Measurements from ENCODE around the gene KCNJ10.
"Not testable (repeated sequence)": the region's sequence is repeated elsewhere in the genome, so short reads cannot be mapped to it uniquely, and the experiment has no call there.

KCNJ10 gene

DNA sequence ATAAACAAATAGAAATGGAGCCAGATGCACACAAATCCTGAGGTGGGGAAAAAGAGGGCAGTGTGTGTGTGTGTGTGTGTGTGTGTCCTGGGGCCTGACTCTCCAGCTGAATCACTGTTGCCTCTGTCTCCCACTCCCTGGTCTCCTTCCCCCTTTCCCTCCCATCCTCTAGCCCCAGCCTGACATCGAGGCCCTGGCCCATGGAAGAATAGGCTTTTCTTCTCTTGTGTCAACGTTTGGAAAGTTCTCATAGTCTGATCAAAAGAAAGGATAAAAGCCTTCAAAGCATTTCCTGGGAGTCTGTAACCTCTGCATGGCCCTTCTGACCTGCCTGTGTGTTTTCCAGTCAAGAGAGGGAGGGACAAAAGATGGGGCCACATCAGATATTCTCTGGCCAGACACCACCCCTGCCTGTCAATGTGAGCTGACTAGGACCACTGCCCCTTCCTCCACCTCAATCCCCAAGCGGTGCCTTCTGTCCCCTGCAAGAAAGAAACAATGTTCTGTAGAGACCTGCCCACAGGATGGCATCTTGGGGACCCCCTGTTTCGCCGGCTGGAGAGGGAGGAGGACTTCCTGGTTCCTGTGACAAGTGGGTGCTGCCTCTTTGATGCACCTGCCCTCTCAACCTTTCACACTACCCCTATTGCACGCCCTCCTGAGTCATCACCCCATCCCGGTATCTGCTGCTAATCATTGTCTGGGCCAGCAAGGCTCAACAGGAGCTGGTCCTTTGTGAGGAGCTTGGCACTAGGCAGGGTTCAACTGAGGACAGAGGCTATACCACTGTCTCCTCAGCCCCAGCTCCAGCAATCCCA lies 16.2 kb downstream of the KCNJ10 start:
- no peak for DNase-seq

DNA sequence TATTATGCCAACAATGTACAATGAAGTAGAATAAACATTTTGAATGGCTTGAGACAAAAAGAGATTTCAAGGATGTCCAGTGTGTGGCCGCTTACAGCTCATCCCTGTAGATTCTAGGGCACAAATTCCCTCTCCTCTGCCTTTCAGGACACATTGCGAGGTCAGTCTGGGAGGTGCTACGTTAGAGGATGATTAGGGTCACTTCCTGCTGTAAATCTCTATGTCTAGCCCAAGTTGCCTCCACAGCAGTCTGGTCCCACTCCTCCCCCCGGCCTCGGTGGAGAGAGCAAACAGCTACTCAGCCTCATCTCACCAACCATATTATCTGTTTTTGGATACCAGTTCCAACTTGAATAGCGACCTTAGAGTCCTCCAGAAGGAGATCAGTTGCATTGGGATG lies 17.0 kb downstream of the KCNJ10 start:
- DNase-seq, result no peak

DNA sequence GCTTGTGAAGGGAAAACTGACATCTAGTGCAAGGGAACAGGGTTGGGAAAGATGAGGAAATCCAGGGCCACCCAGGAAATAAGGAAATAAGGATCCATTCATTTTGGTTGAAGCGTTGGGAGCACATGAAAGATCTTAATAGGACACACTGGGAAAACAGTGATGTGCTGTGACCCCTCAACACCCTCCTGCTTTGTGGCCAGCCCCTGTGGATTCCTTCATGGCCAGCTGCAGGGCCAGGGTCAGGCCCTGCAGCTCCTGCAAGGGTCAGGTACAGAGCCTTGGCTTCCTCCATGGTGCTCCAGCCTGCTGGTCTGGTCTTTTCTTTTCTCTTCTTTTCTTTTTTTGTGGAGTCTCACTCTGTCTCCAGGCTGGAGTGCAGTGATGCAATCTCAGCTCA lies 19.3 kb downstream of the KCNJ10 start:
- no peak for DNase-seq

DNA sequence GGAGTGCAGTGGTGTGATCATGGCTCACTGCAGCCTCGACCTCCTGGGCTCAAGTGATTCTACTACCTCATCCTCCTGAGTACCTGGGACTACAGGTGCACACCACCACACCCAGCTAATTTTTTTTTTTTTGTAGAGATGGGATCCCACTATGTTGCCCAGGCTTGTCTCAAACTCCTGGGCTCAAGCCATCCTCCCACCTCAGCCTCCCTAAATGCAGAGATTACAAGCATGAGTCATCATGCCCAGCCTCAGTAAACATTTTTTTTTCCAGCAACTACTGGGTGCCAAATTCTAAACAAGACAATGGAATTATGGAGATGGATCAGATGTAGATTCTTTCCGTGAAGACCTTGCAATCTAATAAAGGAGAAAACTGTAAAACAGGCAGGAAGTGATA lies 19.8 kb downstream of the KCNJ10 start:
- DNase-seq, result not testable (repeated sequence)

DNA sequence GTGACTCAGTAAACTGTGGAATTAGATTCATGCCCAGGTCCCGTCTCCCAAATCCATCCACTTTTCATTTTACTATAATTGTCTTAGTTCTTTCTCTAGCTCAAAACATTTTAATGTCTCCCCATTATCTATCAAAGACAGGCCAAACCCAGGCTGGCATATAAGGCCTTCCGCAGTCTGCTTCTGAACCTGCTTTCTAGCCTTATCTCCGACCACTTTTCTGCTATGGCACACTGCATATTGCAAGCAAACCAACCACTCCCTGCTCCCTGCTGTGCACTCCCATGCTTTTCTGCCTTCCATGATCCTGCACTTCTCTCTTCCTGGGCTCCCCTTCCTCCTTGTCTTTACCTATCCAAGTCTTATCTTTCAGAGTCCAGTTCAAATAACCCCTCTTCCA lies 20.9 kb downstream of the KCNJ10 start:
- no peak for DNase-seq

DNA sequence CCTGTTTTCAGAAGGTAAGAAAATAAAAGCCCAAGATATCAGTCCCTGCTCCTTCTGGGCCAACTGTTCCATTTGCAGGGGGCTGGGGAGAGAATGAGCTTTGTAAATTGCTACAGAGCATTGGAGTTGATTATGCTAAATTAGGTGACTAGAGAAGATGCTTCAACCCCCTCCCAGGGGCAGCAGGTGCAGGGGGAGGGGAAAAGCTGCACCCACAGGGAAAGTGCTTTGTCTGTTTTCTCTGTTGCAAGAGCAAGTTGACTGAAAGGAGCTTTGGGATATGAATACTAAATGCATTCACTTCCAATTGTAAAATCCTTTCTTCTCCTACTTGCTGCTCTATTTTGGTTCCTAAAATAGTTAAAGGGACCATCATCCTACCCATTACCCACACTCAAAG lies 21.6 kb downstream of the KCNJ10 start:
- no peak for DNase-seq

DNA sequence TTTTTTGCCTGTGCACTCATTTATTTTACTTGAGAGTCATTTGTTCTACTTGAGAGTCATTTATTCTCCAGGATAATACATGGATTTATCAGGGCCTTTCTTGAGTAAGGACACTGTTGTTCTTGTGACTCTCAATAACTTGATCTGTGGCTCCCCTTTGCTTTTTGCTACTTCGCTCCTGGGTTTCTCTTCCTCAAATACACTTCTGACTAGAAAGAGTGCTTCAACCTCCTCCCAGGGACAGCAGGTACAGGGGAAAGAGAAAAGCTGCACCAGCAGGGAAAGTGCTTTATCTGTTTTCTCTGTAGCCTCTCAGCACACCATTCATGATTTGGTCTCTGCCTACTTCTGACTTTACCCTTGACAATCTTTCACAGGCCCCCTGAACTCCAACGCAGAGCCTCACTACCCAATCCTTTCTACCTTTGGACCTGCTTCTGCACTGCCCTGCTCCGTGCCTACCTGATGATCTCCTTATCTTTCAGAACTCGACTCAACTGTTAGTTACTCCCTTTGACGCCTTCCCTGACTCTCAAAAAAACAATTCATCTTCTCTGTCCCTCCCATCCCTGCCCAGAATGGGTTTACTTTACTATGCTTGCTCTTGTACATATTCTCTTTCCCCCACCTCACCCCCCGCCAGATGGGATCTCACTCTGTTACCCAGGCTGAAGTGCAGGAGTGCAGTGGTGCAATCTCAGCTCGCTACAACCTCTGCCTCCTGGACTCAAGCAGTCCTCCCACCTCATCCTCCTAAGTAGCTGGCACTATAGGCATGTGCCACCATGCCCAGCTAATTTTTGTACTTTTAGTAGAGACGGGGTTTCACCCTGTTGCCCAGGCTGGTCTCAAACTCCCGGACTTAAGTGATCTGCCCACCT lies 22.6 kb downstream of the KCNJ10 start:
- DNase-seq, result no peak

DNA sequence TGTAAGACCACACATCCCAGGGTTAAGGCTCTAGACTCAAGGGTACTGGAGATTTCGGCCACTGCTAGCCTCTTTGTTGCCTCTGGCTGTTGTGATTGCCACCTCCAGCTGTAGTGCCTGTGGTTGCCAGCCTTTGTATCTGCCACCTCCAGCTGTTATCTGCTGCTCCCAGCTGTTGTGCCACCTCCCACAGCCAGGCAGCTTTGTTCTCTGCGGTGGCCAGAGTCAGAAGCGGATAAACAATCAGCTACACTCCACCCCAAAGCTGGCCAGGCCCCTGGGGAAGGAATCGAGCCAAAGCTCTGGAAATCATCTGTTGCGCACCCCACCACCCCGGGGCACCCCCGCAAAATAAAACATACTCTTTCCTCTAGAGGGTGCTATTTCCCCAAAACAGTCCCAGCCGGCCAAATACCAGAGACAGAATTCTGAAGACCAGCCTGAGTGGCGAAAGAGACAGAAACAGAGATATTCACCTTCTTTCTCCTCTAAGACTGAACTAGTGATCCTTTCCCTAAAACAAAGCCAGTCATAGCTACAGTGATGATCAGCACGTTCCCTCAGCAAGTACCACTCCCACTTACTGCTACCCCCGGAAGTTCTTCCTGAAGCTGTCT lies 23.4 kb downstream of the KCNJ10 start:
- DNase-seq, result peak; percentile 23 to 28

DNA sequence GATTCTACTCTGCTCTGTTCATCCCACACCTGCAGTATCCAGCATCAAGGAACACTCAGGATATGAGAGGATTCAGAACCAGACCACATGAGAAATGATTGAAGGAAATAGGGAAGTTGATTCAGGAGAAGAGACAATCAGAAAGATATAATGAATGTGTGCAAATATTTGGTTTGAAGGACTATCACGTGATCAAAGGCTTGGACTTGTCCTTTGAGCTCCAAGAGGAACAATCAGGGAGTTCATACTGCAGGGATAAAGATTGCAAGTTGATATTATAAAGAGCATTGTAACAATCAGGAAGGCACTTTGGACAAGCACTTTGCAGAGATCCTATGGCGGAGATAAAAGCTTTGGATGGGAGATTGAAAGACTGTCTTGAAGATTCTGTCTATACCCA lies 24.3 kb downstream of the KCNJ10 start:
- no peak for DNase-seq

DNA sequence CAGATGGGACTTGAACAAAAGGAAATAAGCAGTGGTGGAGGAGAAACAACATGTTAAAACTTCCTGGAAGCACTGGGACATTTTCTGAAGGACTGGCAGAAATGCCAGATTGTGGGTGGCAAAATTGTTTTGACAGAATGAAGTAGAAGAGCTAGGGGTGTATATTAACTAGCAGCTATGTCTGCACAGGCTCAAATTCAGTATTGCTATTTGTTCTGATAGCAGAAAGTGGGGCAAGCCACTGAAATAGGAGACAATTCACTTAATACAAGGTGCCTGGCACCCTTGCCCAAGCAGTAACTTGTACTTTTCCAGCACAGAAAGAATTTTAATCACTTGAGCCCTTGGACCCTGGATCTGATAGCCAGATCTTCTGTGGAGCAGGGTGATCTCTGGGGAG lies 26.4 kb downstream of the KCNJ10 start:
- no peak for DNase-seq

DNA sequence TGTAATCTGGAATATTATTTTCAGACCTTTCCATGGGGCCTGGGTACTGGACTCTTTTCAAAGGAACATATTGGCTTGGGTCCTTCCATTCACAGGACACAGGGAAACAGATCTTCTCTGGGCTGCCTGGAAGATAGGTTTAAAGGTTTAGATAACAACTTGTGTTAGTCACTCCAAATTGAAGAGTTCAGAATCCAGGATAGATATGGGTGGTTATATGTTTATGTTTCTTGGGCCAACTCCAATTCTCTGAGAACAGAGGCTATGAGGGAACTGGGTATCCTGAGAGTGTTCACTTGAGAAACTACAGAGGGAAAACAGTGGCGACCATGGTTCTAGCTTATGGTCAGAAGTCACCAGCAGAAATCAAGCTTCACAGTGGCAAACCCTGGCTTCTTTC lies 29.5 kb downstream of the KCNJ10 start:
- DNase-seq, result no peak

DNA sequence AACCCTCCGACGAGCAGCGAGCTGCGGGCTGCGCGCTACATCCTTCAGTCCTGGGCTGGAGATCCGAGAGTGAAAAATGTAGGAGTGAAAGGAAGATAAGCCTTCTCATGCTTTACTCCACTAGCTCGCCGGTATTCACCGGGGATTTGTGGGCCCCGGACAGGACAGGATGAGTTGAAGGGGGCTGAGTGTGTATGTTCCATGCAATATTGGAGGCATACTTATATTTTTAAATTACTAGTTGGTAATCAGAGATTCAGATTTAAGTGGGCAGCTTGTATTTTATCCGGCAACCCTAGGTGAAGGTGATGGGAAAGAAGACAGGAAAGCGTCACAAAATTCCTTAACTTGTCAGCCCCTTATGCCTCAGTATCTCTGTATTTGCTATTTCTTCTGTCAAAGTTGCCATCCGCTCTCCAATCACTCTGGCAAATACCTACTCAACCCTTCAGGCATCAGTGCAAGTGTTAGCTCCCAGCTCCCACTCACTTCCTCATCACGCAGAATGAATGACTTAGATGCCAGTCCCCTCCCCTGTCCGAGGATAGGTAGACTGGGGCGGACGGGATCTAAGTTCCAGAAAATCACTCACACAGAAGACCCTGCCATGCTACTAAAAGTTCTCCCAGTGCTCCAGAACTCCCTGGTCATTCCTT lies 37.7 kb downstream of the KCNJ10 start:
- DNase-seq, result no peak

DNA sequence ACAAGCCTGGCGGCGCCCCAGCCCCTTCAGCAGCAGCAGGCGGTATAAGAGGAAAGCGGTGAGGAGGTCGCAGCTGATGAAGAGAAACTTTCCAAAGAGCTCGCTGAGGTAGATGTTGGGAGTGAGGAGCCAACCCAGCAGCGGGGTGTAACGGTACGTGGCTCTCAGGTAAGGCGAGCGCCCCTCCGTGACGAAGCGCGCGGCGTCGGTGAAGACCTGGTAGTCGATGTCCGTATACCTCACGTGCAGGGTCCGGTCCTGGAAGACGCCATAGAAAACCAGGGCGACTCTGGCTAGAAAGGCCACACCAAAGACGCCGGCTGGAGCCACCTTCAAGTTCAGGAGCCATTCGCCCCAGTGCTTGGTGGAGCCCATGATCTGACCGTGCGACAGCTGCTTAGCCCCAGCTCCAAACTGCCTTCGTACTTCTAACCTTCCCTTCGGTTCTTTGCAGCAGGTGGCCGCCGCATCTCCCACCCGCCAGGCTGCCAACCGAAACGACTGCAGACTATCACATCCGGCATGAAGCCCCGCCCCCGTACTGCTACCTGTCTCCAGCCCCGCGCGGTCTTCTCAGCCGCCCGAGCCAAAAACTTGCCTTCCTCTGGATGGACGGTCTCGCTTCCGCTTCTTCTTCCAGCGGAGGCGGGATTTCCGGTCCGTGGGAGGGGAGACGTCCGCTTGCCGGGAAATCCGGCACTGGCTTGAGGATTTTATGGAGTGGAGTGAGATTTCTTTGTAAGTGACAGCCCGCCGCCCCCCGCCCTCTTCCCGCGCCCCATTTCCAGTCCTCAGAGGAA lies 38.4 kb downstream of the KCNJ10 start, which contains the start of gene PIGM:
Gene PIGM (minus strand): TSS at position 626 of the 800 bp plus-strand sequence. CDS start 251 bp downstream, at position 375.
- DNase-seq, result peak; percentile 91 to 93

DNA sequence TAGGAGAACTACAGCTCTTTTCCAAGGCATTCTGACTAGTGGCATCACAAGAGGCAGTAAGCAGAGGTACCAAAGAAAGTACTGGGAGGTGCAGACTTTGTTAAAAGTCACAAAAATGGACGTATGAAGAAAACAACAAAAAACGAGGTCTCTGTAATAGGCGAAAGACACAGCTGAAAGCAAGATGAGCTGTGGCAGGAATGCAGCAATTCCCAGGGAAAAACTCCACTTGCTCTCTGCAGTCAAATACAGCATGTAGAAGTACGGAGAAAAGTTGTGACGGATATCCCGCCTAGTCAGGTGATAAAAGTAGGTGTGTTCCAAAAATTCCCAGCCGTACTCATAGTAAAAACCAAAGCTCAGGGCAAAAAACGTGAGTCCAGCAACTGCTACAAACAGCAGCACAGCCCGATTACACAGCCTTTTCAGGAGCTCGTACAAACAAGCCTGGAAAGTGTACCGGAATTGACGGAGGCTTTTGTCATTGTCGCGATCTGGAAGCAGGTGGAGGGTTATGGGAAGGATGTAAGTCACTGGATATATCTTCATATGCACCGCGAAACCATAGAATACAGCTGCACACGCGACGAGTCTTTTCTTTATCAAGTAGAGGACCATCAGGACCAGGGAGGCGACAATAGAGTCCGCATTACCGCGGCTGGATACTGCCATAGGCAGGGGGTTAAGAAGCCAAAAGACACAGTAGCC lies 39.1 kb downstream of the KCNJ10 start:
- no peak for DNase-seq

DNA sequence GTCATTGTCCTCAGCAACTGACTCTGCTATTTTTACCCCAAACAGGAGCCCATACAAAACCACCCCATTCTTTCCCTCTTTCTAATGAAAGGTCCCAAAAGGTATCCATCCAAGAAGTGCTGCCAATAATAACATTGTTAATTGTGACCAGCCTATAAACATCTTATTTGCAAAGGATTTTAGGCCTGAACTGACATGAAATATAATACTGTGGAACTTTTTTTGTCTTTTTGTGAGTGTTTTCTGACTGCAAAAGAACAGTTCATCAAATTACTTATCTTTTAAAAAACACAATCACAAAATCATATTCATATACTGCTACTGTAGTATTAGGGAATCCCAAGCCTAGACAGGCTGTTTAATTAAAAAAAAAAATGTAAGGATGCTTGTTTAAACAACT lies 41.5 kb downstream of the KCNJ10 start:
- DNase-seq, result no peak

DNA sequence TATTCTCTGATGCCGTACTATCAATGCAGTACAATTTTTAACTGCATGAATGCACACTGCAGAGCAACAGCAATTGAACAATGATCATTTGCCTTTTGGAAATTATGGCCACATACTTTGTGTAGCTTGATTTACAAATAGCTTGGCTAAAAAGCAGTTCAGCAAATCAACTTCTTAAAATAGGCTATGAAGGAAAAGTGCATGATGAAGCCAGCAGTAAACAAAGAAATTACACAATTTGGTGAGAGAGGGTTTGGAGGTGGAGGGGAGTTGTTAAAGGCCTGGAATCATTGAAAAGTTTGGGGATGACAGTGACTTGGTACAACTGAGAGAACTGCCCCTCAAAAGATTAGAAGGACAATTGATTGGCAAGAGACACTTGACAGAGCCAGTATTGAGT lies 44.6 kb downstream of the KCNJ10 start:
- DNase-seq, result no peak

DNA sequence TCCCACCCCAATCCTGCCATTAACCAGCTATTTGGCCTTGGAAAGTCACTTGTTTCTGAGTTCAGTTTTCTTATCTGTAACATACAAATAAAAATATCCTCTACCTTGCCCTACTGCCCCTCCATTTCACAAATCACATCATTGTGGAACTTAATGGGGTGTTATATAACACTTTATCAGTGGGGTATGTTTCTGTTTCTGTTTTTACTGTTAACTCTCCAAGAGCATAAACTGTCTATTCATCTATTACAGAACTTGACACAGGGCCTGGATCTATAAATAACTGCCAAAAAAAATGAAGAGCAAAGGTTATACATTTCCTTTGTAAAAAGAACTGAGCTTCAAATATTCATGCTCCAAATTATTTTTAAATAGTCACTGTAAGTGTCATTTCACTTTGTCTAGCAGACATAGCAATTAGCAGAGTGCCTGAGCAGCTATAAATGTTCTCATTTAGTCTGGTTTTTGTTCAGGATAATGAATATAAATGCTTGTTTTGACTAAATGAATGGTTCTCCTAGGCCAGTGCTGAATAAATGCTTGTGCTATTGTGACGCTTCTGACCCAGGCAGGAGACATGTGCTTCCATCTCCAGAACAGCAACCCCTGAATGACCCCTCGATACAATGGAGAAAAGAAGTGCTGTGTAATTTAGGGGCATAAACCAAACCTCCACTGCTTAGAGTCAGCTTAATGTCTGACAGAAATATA lies 45.6 kb downstream of the KCNJ10 start:
- DNase-seq, result no peak

DNA sequence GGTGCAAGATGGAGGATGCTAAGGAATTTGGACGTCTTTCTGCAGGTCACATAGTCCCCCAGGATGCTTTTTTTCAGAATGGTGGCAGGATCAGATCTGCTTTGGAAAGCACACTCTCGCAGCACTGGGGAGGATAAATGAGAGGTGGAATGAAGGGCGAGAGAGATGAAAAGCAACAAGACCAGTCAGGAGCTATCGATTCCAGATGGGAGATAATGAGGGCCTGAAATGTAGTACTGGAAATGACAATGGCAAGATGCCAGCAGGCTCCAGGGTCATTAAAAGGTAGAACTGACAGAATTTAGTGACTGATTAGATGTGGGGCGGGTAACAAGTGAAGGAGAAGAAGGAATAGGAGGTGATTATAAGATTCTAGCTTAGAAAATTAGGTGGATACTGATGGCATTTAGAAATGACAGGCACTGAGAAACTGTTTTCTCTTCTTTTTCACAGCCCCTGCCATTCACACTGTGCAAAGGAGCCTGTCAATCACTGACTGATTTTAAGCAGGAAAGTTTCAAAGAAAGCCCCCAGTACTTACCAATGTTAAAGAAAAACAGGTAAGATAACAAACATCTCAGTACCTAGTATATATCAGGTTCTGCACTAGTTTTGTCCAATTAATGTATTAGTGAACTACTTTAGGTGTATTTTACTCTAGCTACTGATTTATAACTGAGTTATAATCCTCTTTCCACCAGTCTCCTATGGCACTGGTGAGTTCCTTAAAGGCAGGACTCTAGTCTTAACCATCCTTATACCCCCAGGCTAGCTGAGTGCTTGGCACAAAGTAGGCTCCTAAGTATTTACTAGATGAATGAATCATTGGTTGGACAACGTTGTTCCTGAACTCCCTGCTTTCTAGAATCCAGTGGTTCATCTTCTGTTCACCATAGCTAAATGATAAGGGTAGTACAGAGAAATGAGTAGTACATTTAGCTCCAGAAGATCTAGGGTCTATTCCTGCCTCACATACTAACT lies 47.3 kb downstream of the KCNJ10 start:
- DNase-seq, result no peak

DNA sequence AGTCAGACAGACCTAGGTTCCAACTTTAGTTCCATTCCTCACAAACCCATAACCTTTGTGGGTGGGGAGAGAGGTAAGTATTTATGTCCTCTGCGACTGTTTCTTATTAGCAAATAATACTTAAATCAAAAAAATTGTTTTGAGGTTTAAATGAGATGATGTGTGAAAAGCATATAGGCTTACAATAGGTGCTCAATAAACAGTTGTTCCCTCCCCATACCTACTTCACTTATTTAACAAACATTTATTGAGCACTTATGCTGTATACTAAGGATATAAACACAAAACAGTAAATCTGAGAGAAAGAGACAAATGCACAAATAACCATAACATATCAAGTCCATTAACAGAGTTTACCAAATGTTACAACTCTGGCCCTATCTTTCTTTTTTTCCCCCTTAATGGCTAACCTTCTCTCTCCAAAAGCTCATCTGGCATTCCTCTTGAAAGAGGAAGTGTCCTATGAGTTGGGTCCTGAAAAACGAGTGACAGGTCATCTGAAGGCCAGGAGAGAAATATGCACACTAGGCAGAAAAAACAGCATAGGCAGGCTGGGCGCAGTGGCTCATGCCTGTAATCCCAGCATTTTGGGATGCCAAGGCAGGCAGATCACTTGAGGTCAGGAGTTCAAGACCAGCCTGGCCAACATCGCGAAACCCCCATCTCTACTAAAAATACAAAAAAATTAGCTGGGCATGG lies 48.4 kb downstream of the KCNJ10 start:
- no peak for DNase-seq
